Epithelial cell of esophagus (primary cell): ENCODE measurements around the gene KLHL6.

Experiments used
- DNase-seq: peaks from one replicate; pipeline ENCODE4 v3.0.0; 2010; ENCODE audit warnings: low read depth
- H3K4me3 ChIP-seq: 2 replicates; pipeline ENCODE4 v1.5.1; 2011; ENCODE audit warnings: mild to moderate bottlenecking, low read length, control low read depth
- CTCF ChIP-seq: IDR thresholded peaks from 2 replicates; pipeline ENCODE4 v1.5.1; 2011; ENCODE audit warnings: low read depth, mild to moderate bottlenecking, low read length, control low read depth, inconsistent platforms; ENCODE audit not compliant: insufficient read depth; ENCODE audit errors: missing control alignments

KLHL6 gene

GRCh38 chr3:183504597-183504996 lies 50.9 kb downstream of the KLHL6 start:
- no peak for DNase-seq
- H3K4me3 ChIP-seq = no peak overlapping the region
- no peak for TF ChIP-seq CTCF

GRCh38 chr3:183503746-183504145 lies 51.8 kb downstream of the KLHL6 start:
- H3K4me3 ChIP-seq = no peak overlapping the region
- no peak for TF ChIP-seq CTCF
- no peak for DNase-seq

- H3K4me3 ChIP-seq = no peak overlapping the region
- peak; percentile 30 for TF ChIP-seq CTCF
- peak; percentile 40 for DNase-seq
These were observed 53.0 kb downstream of the KLHL6 start for GRCh38 chr3:183502237-183503181.

- H3K4me3 ChIP-seq = no peak overlapping the region
- TF ChIP-seq CTCF = no peak
- no peak for DNase-seq
These were observed 54.4 kb downstream of the KLHL6 start for GRCh38 chr3:183500981-183501704.

- TF ChIP-seq CTCF = no peak
These were observed 55.2 kb downstream of the KLHL6 start for GRCh38 chr3:183500319-183500718.

GRCh38 chr3:183498634-183499033 lies 56.9 kb downstream of the KLHL6 start:
- DNase-seq = no peak
- no peak for TF ChIP-seq CTCF
- no peak overlapping the region for H3K4me3 ChIP-seq

More at GRCh38 chr3:183500319-183500718, 55.2 kb downstream of the KLHL6 start:
- no peak overlapping the region for H3K4me3 ChIP-seq
- peak; percentile 15 for DNase-seq

- H3K4me3 ChIP-seq = no peak overlapping the region
- no peak for DNase-seq
- no peak for TF ChIP-seq CTCF
These were observed 58.2 kb downstream of the KLHL6 start for GRCh38 chr3:183497313-183497712.
